Activated CD4-positive, alpha-beta T cell treated with anti-CD3 and anti-CD28 coated beads, Interleukin-2, Interleukin-6, amounts not matched to agents 100 ng/mL and 50 ng/mL, durations not matched to agents 16 hours and 8 hours (primary cell): ENCODE measurements around the gene TSG101.

ENCODE experiments used
- DNase-seq: peaks from one replicate; pipeline ENCODE4 v3.0.0-alpha.2; 2020

TSG101 gene

DNA sequence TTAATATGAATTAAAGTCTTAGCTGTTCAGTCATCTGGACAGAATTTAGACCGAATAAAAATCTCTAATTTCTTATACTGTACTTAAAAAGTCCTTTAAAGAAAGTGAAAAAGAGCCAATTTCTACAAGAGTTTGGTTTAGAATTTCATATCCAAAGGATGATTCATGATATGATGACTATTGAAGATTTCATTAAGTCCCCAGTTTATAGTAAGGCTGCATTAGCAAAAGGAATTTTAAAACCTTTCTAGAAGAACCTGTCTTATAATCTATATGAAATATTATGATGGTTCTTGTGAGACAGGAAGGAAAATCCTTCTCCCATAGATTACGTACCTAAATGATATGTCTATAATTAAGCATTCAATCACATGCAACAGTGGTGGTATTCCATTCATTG, 34.8 kb downstream of the TSG101 start:
- no peak for DNase-seq

DNA sequence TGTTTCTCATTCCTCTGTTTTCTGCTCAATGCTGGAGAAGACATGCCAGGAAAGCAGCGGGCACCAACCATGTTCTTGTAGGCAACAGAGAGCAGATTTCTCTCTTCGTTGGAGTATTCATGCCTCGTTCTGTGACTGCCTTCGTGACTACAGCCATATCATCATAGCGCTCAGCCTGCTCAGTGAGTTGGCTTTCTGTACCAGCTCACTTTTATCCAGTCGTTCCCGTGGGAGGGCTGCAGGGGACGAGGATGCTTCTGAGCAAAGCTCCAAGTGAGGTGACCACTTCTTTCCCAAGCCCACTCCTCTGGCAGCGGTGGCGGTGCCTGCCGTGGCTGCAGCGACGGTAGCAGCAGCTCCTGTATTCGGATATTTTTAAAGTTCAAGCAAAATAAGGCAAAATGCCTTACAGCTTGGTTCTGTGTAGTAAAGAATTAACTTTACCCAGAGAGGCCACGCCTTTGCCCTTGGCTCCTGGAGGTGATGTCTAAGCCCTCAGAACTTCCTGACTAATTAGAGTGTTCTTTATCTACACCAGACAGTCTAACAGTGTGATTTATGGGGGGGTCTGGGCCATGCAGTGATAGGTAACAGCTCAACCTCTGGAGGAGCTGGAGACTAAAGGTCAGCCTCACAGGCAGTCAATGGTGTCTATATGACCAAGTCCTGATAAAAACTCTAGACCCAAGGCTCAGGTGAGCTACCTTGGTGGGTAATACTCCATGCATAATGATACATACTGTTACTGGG, 35.8 kb downstream of the TSG101 start:
- DNase-seq = no peak

GRCh38 chr11:18490319-18490718, 36.4 kb downstream of the TSG101 start:
- no peak for DNase-seq

GRCh38 chr11:18485913-18486528, 40.7 kb downstream of the TSG101 start:
- DNase-seq = no peak

- no peak for DNase-seq
Measured at GRCh38 chr11:18479063-18479462, 47.7 kb downstream of the TSG101 start.

DNA sequence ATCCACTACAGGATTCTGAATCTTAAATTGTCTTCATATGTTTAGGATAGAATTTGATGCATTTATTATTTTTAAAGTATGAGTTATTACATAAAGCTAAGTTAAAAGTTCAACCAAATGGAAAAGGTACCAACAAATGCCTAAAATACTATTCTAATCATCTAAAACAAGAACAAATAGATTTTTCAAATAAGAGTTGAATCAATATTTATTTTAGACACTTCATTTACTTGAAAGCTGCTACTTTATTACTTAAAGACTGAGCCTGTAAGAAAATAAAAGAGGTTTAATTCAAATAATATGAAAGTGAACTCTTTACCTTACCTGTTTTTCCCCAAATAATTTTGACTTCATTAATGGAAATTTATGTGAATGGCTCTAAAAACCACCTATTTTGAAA, 54.2 kb downstream of the TSG101 start:
- no peak for DNase-seq

DNA sequence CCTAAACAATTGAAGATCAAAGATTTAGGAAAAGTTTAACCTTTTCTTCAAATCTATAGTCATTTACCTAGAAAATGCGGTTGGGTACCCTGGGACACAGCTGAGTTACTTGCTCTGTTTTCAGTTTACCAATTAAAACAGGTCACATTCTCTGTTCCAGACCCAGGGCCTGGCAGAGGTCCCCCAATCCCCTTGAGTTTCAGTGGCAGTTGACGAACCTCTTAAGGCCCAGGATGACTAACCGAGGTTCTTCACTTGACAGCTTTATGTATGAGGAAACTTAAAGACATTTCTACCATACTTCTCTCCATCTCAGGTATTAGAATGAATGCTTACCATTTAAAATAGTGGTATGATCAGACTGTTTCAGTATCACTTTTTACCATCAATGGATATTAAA, 54.7 kb downstream of the TSG101 start:
- peak; percentile 75 for DNase-seq

DNA sequence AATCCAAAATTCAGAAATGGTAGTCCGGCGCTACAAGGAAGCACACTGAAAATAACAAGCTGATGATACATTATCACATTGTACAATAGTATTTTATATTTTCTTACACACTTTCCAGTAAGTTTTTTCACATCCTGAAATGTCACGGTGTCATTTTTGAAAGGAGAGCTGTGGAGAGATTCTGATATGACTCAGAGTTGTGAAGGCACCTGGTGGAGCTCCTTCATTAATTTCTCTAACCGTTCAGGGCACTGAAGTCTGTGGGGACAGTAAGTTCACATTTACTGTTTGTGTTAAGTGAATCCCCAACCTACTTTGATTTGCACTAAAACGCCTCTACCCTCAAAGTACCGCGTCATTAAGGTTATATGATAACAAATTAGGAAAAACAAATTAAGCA, 57.8 kb downstream of the TSG101 start:
- DNase-seq = peak; percentile 61

DNA sequence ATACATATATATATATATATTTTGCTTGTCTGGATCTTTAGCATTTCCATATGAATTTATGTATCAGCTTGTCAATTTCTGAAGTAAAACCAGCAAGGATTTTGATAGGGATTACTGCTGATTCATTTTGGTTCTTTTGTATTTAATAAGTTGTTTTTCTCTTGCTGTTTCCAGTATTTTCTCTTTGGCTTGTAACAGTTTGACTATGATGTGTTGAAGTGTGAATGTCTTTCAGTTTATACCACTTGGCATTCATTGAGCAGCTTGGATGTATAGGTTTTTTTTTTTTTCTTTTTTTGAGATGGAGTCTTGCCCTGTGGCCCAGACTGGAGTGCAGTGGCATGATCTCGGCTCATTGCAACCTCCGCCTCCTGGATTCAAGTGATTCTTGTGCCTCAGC, 58.7 kb downstream of the TSG101 start:
- peak; percentile 40 for DNase-seq

GRCh38 chr11:18466402-18466801, 60.3 kb downstream of the TSG101 start:
- DNase-seq = no peak

DNA sequence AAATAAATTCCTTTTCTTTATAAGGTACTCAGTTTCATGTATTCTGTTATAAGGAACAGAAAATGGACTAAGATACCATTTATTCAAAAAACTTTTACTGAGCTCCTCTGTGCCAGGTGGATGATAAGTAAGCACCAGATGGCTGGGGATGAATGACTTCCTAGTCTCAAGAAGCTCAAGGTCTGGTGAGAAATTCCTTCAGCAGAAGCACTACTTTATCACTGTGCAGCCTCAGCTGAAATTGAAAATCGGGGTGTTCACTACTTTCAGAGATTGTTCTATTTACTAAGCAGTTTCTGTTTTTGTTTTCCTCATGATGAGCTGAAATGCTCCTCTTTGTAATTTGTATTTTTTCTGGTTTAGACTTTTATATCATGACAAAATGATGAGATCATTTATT, 63.3 kb downstream of the TSG101 start:
- no peak for DNase-seq

DNA sequence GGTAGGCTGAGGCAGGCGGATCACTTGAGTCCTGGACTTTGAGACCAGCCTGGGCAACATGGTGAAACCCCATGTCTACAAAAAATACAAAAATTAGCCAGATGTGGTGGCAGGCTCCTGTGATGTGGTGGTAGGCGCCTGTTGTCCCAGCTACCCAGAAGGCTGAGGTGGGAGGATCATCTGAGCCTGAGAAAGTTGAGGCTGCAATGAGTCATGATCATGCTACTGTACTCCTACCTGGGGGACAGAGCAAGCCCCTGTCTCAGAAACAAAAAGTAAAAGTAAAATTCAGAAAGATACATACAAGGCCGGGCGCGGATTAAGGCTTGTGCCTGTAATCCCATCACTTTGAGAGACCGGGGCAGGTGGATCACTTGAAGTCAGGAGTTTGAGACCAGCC, 64.8 kb downstream of the TSG101 start:
- no peak for DNase-seq

DNA sequence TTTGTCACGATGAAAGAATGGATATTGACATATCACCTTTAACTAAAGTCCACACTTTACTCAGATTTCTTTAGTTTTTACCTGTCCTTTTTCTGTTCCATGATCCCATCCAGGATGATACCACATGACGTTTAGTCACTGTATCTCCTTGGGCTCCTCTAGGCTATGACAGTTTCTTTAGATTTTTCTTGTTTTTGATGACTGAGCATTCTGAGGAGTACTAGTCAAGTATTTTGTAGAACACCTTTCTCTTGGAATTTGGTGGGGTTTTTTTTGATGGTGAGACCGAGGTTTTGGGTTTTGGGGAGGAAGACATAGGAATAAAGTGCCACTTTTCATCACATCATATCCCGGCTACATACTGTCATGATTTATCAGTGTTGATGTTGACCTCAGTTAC, 67.1 kb downstream of the TSG101 start:
- DNase-seq = no peak

DNA sequence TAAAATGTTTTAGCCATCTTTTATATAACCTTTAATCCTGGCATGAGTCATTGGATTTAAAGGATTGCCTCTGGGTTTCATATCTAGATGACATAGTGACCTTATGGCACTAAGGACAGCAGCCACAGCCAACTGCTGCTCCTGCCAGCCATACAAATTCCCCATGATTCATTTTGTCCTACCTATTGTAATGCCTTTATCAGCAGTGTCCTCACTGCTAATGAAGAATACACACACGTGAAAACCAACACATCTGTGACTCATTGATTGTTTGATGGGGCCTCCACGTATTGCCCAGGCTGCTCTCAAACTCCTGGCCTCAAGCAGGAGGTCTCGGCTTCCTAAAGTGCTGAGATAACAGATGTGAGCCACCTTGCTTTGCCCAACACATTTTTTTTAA, 69.3 kb downstream of the TSG101 start:
- DNase-seq = no peak

DNA sequence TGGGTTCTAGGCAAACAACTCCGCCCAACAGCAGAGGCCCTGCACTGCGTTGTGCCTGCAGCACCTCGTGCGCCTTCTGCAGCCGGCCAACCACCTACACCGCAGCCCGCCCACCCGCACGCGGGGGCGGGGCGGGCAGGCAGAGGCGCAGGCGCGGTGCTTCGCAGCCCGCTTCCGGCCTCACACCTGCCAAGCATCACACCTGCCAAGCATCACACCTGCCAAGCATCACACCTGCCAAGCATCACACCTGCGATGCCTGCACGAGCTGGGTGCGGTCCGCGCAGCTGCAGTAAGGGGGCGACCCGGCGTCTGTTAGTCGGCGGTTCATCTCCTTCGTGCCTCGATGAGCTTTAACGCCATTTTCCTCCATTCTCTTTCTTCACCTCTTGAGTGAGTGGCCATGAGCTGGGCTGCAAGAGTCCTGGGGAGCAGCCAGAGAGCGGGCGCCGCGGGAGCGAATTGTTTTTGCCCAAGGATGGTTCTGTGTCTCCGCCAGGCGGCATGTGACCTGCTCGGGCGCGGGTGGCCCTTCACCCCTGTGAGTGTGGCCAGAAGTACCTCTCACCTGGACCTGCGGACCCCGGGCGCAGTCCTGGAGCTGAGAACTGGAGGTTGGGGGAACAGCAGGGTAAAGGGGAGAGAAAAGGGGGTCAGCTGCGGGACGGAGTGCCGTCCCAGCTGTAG, 70.9 kb downstream of the TSG101 start, which contains the start of gene LDHAL6A:
LDHAL6A (plus strand) TSS at position 171 of the 687 bp plus-strand sequence. CDS start 825 bp downstream, outside the sequence.
- no peak for DNase-seq

DNA sequence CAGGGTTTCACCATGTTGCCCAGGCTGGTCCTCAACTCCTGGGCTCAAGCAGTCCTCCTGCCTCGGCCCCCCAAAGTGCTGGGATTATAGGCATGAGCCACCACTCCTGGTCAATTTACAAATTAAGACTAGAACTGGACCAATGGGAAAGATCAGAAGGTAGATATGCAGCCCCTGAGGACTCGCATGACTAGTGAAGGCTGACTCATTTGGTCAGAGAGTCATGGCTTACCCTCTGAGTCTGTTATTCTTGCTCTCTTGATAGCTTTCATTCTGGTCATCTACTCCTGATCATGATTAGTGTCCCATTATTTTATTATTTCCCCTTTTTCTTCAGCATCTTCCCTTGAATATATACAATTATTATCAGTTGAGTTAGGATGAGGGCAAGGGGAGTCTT, 73.8 kb downstream of the TSG101 start:
- no peak for DNase-seq

GRCh38 chr11:18449251-18449650, 77.5 kb downstream of the TSG101 start:
- DNase-seq = no peak

DNA sequence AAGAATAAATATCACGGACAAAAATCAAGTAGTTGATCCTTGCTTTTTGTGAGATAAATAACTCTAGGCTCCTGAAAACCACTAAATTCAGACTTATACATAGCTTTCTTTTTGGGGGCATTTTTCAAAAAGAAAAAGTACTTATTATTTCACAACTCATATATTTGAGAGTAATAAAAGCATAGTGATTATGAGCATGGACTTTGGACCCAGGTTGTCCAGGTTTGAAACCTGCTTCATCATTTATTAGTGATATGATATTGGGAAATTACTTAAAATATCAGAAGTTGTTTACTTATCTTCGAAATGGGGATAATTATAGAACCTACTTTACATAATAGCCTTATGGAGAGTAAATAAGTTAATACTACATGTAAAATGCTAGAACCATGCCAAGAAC, 88.1 kb downstream of the TSG101 start:
- no peak for DNase-seq
